ENCODE results near the gene FIGNL2.

DNA sequence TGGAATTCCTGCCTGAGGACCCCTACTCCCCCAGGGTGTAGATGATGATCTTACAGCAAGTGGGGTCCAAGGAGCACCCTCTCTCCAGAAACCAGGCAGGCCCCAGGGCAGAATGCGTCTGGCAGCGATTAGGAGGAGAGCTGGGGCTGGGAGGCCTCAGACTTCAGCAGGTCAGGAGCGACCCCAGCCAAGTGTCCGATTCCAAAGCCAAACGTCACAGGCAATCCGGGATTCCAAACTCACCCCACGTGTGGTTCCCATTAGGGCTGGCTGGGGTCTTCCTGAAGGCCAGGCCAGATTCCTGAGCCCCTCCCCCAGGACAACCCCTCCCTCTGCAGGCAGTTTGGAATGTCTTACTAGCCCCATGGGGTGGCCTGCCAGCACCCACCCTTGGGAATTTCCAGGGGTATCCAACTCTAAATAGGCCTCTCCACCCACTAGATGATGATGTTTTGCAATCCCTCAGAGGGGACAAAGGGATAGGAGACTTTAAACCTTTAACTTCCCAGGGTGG is 17.3 kb upstream of the FIGNL2 start:
- TF ChIP-seq, protein P1, sequence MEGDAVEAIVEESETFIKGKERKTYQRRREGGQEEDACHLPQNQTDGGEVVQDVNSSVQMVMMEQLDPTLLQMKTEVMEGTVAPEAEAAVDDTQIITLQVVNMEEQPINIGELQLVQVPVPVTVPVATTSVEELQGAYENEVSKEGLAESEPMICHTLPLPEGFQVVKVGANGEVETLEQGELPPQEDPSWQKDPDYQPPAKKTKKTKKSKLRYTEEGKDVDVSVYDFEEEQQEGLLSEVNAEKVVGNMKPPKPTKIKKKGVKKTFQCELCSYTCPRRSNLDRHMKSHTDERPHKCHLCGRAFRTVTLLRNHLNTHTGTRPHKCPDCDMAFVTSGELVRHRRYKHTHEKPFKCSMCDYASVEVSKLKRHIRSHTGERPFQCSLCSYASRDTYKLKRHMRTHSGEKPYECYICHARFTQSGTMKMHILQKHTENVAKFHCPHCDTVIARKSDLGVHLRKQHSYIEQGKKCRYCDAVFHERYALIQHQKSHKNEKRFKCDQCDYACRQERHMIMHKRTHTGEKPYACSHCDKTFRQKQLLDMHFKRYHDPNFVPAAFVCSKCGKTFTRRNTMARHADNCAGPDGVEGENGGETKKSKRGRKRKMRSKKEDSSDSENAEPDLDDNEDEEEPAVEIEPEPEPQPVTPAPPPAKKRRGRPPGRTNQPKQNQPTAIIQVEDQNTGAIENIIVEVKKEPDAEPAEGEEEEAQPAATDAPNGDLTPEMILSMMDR (IDR thresholded peaks at IDR 0.05 in 4 of 5, conservative IDR thresholded peaks at IDR 0.05 in 1 of 5): no peak
- TF ChIP-seq POLR2A (IDR thresholded peaks at IDR 0.05): no peak
